HepG2 (cell line): ENCODE results near the gene ARFGEF3. TPM values are rescaled to one million over a fixed set of nuclear protein-coding genes. Genes with fewer than 3 reads are reported as not detected.

ENCODE experiments used
- ARNT2 ChIP-seq: sonication (generic); formaldehyde crosslinking; IDR thresholded peaks from 2 replicates; pipeline ENCODE4 v1.8.0; 2022; ENCODE audit warnings: mild to moderate bottlenecking, low read depth, missing genetic modification reagents, moderate library complexity
- ATF7 ChIP-seq, 2 experiments: fragments of 450-650 bp in 1 of 2; sonication (generic) in 1 of 2; formaldehyde crosslinking in 1 of 2; IDR thresholded peaks; 2 replicates each; pipeline versions ENCODE4 v1.4.0 to v1.6.1; 2016 to 2020; ENCODE audit warnings: antibody characterized with exemption in 1 of 2, mild to moderate bottlenecking in 1 of 2, missing genetic modification reagents in 1 of 2
- DNMT3B ChIP-seq: conservative IDR thresholded peaks from 2 replicates; pipeline ENCODE4 v1.6.1; 2016; ENCODE audit warnings: missing biosample characterization, control low read depth
- FOXK1 ChIP-seq: sonication (generic); formaldehyde crosslinking; IDR thresholded peaks from 2 replicates; pipeline ENCODE4 v1.4.0; 2020; ENCODE audit warnings: low read depth, missing genetic modification reagents, borderline replicate concordance
- FOXO1 ChIP-seq: sonication (generic); formaldehyde crosslinking; IDR thresholded peaks from 2 replicates; pipeline ENCODE4 v1.4.0; 2020; ENCODE audit warnings: missing genetic modification reagents
- NPAS2 ChIP-seq: sonication (generic); formaldehyde crosslinking; IDR thresholded peaks from 2 replicates; pipeline ENCODE4 v1.8.0; 2022; ENCODE audit warnings: mild to moderate bottlenecking, missing genetic modification reagents, borderline replicate concordance
- PAF1 ChIP-seq: IDR thresholded peaks from 2 replicates; pipeline ENCODE4 v1.6.1; 2016; ENCODE audit warnings: missing genetic modification reagents, missing compliant biosample characterization
- PAX8 ChIP-seq: sonication (generic); formaldehyde crosslinking; IDR thresholded peaks from 2 replicates; pipeline ENCODE4 v1.8.0; 2022; ENCODE audit warnings: mild to moderate bottlenecking, missing genetic modification reagents, borderline replicate concordance
- RXRB ChIP-seq: IDR thresholded peaks from 2 replicates; pipeline ENCODE4 v1.6.1; 2016; ENCODE audit warnings: borderline replicate concordance, missing genetic modification reagents, missing compliant biosample characterization
- SAP130 ChIP-seq: IDR thresholded peaks from 2 replicates; pipeline ENCODE4 v1.6.1; 2016; ENCODE audit warnings: low read depth
- TEAD3 ChIP-seq: optimal IDR thresholded peaks from 2 replicates; pipeline ENCODE3; 2016; ENCODE audit warnings: borderline replicate concordance
- TFDP1 ChIP-seq: IDR thresholded peaks from 2 replicates; pipeline ENCODE4 v1.6.1; 2016; ENCODE audit warnings: missing compliant biosample characterization, missing genetic modification reagents, borderline replicate concordance
- ZNF207 ChIP-seq: fragments of 450-650 bp; IDR thresholded peaks from 2 replicates; pipeline ENCODE4 v1.6.1; 2016; ENCODE audit warnings: antibody characterized with exemption, borderline replicate concordance
- ZNF274 ChIP-seq: sonication (generic); formaldehyde crosslinking; IDR thresholded peaks from 2 replicates; pipeline ENCODE4 v1.5.1; 2020; ENCODE audit warnings: mild to moderate bottlenecking, missing genetic modification reagents
- ZNF407 ChIP-seq: sonication (generic); formaldehyde crosslinking; IDR thresholded peaks from one replicate; pipeline ENCODE4 v1.5.1; 2020; ENCODE audit warnings: mild to moderate bottlenecking, missing genetic modification reagents; ENCODE audit errors: not compliant biosample characterization
- ZNF7 ChIP-seq: IDR thresholded peaks from 2 replicates; pipeline ENCODE4 v1.6.1; 2016; ENCODE audit warnings: missing biosample characterization, missing genetic modification reagents
- ZNF841 ChIP-seq: sonication (generic); formaldehyde crosslinking; IDR thresholded peaks from 2 replicates; pipeline ENCODE4 v1.8.1; 2023; ENCODE audit warnings: missing genetic modification reagents, borderline replicate concordance
- polyA plus RNA-seq, 8 experiments: library from polyadenylated mRNA; depleted of rRNA in 3 of 8; stranded (reverse) in 7 of 8; unstranded in 1 of 8; fragments of >200 nt; fragmentation: Illumina TruSeq in 4 of 8; extraction: Trizol in 4 of 8; gene quantifications; 2 replicates each; pipeline versions ENCODE4 v1.2.1 to v1.2.3, GENCODE V29; 2011 to 2016; ENCODE audit warnings: low read depth in 4 of 8, missing spikeins in 1 of 8, mixed read lengths in 1 of 8; ENCODE audit not compliant: insufficient read depth in 1 of 8
- total RNA-seq, 5 experiments: library from RNA; depleted of rRNA; stranded (reverse); fragments of >200 nt; fragmentation: Illumina TruSeq; extraction: Trizol; gene quantifications; 2 replicates each; pipeline ENCODE4 v1.2.3, GENCODE V29; 2016; ENCODE audit warnings: low read depth in 1 of 5
- TF ChIP-seq, protein P1 (sequence below): sonication (generic); formaldehyde crosslinking; IDR thresholded peaks from 2 replicates; pipeline ENCODE4 v1.4.0; 2020; ENCODE audit warnings: mild to moderate bottlenecking, missing genetic modification reagents

The ARFGEF3 gene
- total and polyA plus RNA-seq, 2 of the 13 experiments (the other 11 are each of a cell fraction or from before 2014, with no cell fraction given) = 0.60 to 2.6 TPM

GRCh38 chr6:138387577-138388368 is 226.0 kb downstream of the ARFGEF3 start (continued):
- TF ChIP-seq ZNF407 (CRISPR knock-in tag) (no peak), NPAS2 (CRISPR knock-in tag) (no peak), RXRB (CRISPR knock-in tag) (peak; percentile 41; the same call in 1 of the 2 replicates), ATF7 (IDR thresholded peaks at IDR 0.05) (no peak), ATF7 (CRISPR knock-in tag; IDR thresholded peaks at IDR 0.05) (no peak), TEAD3 (CRISPR knock-in tag) (peak; percentile 27), TFDP1 (CRISPR knock-in tag) (no peak), FOXO1 (CRISPR knock-in tag) (peak; percentile 36; the same call in 1 of the 2 replicates), ZNF841 (no peak), ZNF207 (no peak), ZNF274 (CRISPR knock-in tag) (no peak), SAP130 (CRISPR knock-in tag) (peak; percentile 51; the same call in 1 of the 2 replicates), PAF1 (CRISPR knock-in tag) (no peak), FOXK1 (peak; percentile 53; the same call in 1 of the 2 replicates), ARNT2 (no peak), ZNF7 (CRISPR knock-in tag) (no peak), PAX8 (CRISPR knock-in tag) (no peak), DNMT3B (CRISPR knock-in tag) (no peak)
- TF ChIP-seq, protein P1, sequence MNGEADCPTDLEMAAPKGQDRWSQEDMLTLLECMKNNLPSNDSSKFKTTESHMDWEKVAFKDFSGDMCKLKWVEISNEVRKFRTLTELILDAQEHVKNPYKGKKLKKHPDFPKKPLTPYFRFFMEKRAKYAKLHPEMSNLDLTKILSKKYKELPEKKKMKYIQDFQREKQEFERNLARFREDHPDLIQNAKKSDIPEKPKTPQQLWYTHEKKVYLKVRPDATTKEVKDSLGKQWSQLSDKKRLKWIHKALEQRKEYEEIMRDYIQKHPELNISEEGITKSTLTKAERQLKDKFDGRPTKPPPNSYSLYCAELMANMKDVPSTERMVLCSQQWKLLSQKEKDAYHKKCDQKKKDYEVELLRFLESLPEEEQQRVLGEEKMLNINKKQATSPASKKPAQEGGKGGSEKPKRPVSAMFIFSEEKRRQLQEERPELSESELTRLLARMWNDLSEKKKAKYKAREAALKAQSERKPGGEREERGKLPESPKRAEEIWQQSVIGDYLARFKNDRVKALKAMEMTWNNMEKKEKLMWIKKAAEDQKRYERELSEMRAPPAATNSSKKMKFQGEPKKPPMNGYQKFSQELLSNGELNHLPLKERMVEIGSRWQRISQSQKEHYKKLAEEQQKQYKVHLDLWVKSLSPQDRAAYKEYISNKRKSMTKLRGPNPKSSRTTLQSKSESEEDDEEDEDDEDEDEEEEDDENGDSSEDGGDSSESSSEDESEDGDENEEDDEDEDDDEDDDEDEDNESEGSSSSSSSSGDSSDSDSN (CRISPR knock-in tag) = no peak
